Measurements from ENCODE around the gene CDK2.
"Not testable (repeated sequence)": the region's sequence is repeated elsewhere in the genome, so short reads cannot be mapped to it uniquely, and the experiment has no call there.

Gene CDK2

DNA sequence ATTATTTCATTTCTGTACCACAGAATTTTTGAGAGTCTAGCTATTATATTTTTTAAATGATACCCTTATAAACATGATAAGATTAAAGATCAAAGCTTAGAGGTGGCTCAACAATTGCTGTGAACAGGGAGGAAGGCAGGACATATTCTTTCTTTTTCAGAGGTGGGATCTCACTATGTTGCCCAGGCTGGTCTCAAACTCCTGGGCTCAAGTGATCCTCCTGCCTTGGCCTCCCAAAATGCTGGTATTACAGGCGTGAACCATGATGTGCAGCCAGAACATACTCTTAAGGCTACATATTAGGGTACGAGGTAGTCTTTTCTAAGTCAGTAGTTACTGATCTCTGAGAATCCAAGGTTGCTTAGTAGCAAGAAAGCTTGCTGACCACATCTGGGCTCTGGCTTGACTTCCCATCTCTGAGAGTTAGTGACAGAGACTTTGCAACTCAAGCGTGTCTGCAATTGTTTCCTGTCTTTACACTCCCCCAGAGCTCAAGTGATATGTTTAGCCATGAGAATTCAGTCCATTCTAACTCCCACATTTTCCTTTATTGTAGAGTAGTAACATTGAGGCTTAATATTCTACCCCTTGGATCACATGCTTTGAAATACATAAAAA is 15.8 kb downstream of the CDK2 start:
- DNase-seq (ENCODE audit: low read depth) = no peak
- TF ChIP-seq CTCF (conservative IDR thresholded peaks at IDR 0.05; ENCODE audit: low read depth, low read length) = no peak
- H3K4me3 ChIP-seq (ENCODE audit: low read length) = no peak overlapping the region

- no peak overlapping the region for H3K4me3 ChIP-seq (ENCODE audit: low read length)
- no peak for DNase-seq (ENCODE audit: low read depth)
- TF ChIP-seq CTCF (conservative IDR thresholded peaks at IDR 0.05; ENCODE audit: low read depth, low read length) = no peak
Observed at GRCh38 chr12:55983232-55983842, 16.7 kb downstream of the CDK2 start.

DNA sequence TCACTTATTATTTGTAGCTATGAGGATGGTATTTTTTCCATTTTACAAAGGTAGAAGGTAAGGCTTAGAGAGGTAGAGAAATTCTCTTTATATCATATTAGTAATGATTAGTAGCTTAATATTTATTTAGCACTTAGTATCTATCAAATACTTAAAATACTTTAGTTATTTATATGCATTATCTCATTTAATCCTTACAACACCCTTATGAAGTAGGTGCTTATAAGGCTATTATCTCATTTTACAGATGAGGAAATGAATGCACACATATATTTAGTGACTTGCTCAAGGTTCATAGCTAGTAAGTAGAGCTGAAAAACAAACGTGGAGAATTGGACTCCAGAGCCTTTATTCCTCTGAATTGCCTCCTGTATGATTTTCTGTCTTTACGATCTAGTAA is 18.2 kb downstream of the CDK2 start:
- TF ChIP-seq CTCF (conservative IDR thresholded peaks at IDR 0.05; ENCODE audit: low read depth, low read length) = no peak
- DNase-seq (ENCODE audit: low read depth) = no peak
- no peak overlapping the region for H3K4me3 ChIP-seq (ENCODE audit: low read length)

GRCh38 chr12:55985341-55985740 is 18.7 kb downstream of the CDK2 start:
- DNase-seq (ENCODE audit: low read depth) = no peak
- no peak for TF ChIP-seq CTCF (conservative IDR thresholded peaks at IDR 0.05; ENCODE audit: low read depth, low read length)
- no peak overlapping the region for H3K4me3 ChIP-seq (ENCODE audit: low read length)

GRCh38 chr12:55985976-55986375 is 19.3 kb downstream of the CDK2 start:
- not testable (repeated sequence) for DNase-seq (ENCODE audit: low read depth)

DNA sequence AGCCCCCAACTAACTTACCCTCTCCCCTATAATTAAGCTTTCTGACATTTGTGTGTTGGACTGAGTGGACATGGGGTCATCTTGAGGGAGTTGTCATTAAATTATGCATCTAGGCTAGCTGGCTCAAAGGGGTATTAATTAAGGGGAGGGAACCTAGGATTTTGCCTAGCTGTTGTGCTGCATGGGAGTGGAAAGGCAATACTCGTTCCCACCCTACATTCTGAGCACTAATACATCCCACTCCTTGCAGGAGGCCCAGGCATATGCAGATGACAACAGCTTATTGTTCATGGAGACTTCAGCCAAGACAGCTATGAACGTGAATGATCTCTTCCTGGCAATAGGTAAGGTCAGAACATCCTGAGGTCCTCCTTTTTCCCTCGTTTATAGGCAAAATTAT is 24.5 kb downstream of the CDK2 start:
- TF ChIP-seq CTCF (conservative IDR thresholded peaks at IDR 0.05; ENCODE audit: low read depth, low read length) = no peak
- DNase-seq (ENCODE audit: low read depth) = no peak
- no peak overlapping the region for H3K4me3 ChIP-seq (ENCODE audit: low read length)

More at GRCh38 chr12:55985976-55986375, 19.3 kb downstream of the CDK2 start:
- H3K4me3 ChIP-seq (ENCODE audit: low read length) = not testable (repeated sequence)

DNA sequence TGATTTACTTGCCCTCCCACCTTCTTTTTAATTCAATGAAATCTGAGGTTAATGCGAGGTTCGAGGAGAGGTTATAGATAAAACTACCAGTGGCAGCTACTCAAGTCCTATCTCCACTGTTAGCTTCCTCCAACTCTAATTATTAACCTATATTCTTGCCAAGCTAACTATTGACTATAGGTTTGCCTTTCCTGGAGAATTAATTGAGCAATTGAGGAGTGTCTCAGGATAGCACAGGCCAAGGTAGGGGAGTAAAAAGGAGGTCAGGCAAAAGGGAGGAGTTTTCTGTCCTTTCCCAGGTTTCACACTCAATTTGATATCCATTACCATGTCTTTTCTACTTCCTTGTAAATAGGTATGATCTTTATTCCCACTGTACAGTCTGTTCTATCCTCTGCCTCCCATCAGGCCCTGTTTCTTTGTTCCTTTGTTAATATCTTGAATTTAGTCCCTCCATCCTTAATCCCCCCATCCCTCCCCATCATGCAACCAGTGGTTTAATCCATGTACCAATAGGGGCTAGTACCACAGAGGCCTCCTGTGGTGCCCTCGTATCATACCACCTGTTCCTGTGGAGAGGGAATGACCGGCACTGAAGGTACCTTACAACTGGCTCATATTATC is 26.7 kb downstream of the CDK2 start:
- DNase-seq (ENCODE audit: low read depth) = no peak
- no peak for TF ChIP-seq CTCF (conservative IDR thresholded peaks at IDR 0.05; ENCODE audit: low read depth, low read length)
- H3K4me3 ChIP-seq (ENCODE audit: low read length) = no peak overlapping the region

All from retinal pigment epithelial cell (primary cell).